ENCODE measurements around the gene OSBPL3.
A peak's percentile ranks its signal among the peaks of the same experiment; 100 is the strongest.

Gene OSBPL3

DNA sequence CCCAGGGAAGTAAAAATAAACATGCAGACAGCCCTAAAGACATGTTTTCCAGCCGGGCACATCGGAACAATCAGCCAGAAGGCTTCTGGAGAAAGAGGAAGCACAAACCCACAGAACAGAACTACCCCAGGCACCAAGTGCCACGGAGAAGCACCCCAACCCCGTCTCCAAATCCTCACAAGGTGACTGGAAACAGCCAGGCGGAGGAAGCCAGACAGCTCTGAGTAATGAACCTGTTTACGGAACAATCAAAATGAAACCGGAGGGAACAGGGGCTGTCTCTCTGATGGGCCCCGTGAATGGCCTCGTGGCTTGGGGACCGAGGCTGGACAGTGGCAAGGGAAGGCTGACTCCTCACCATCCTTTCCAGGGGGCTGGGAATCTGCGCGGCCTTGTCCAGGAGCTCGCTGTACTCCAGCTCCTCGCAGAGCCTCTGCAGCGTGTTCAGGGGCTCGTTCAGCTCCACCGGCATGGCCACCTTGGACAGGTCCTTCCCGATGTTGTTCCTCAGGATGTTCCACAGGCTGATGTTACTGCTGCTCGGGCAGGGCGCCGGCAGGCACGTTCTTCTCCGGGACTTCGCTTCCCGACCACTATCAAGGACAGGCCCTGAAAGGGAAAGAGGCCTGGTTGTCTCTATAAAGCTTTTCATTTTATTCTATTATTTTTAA is 145.7 kb downstream of the OSBPL3 start:
- POLR2A ChIA-PET (ENCODE audit: low non-redundant PET): interaction anchor here (0.6 kb wide), 1 partner anchor 12 kb away, joined by 3 read pairs; no protein-coding TSS in a partner anchor
- TF ChIP-seq, protein P1, sequence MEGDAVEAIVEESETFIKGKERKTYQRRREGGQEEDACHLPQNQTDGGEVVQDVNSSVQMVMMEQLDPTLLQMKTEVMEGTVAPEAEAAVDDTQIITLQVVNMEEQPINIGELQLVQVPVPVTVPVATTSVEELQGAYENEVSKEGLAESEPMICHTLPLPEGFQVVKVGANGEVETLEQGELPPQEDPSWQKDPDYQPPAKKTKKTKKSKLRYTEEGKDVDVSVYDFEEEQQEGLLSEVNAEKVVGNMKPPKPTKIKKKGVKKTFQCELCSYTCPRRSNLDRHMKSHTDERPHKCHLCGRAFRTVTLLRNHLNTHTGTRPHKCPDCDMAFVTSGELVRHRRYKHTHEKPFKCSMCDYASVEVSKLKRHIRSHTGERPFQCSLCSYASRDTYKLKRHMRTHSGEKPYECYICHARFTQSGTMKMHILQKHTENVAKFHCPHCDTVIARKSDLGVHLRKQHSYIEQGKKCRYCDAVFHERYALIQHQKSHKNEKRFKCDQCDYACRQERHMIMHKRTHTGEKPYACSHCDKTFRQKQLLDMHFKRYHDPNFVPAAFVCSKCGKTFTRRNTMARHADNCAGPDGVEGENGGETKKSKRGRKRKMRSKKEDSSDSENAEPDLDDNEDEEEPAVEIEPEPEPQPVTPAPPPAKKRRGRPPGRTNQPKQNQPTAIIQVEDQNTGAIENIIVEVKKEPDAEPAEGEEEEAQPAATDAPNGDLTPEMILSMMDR (conservative IDR thresholded peaks at IDR 0.05; ENCODE audit: low read depth): no peak
- CTCF ChIA-PET: interaction anchor here (1.3 kb wide), 1 partner anchor 145 kb away, joined by 4 read pairs; no protein-coding TSS in a partner anchor
- H3K27ac ChIP-seq: peak overlapping the region; percentile 47
- DNase-seq (ENCODE audit: low spot score): no peak

- ChIA-PET POLR2A (ENCODE audit: low non-redundant PET) (no interaction called here), CTCF (interaction anchor here (1.3 kb wide), 1 partner anchor 146 kb away, joined by 4 read pairs; no protein-coding TSS in a partner anchor)
- peak overlapping the region; percentile 30; the same call in 1 of the 2 replicates for H3K27ac ChIP-seq
- TF ChIP-seq, protein P1 (conservative IDR thresholded peaks at IDR 0.05; ENCODE audit: low read depth): no peak
- no peak for DNase-seq (ENCODE audit: low spot score)
Measured at GRCh38 chr7:24833549-24833948, 146.4 kb downstream of the OSBPL3 start.

GRCh38 chr7:24831240-24831639 is 148.7 kb downstream of the OSBPL3 start:
- TF ChIP-seq, protein P1 (conservative IDR thresholded peaks at IDR 0.05; ENCODE audit: low read depth): no peak
- DNase-seq (ENCODE audit: low spot score): no peak
- H3K27ac ChIP-seq: no peak overlapping the region
- POLR2A ChIA-PET (ENCODE audit: low non-redundant PET): no interaction called here
- CTCF ChIA-PET: interaction anchor here (1.1 kb wide), 1 partner anchor 263 kb away, joined by 4 read pairs; no protein-coding TSS in a partner anchor

DNA sequence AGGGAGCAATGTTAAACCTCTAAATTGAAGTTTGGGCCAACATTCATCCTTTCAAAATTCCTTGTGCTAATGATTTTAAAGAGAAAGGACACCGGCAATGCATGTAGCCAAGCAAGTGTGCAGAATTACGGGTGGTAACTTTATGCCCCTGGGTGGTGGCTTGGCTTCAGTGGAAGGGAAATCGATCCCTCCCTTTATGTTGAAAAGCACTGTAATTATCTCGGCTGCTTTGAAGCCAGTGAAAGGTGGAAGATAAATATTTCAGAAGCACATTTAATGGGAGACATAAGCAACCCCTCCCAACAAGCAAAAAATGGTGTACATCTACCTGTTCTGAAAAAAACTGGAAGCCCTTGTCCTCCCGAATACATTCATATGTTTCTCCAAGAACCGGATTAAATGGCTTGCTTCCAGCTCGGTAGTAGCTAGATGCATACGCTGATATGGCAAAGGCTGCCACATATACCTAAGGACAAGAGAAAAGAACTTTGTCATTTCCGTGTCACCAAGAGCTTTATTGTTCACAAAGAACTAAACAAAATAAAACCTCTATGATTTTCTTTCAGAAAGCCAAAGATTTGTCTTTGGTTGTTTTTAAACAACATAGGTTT is 149.4 kb downstream of the OSBPL3 start:
- no peak for DNase-seq (ENCODE audit: low spot score)
- no peak overlapping the region for H3K27ac ChIP-seq
- ChIA-PET POLR2A (ENCODE audit: low non-redundant PET) (interaction anchor here (1.0 kb wide), 1 partner anchor 150 kb away, joined by 4 read pairs; no protein-coding TSS in a partner anchor), CTCF (interaction anchor here (0.9 kb wide), 1 partner anchor 19 kb away, joined by 3 read pairs; no protein-coding TSS in a partner anchor)
- TF ChIP-seq, protein P1 (conservative IDR thresholded peaks at IDR 0.05; ENCODE audit: low read depth): no peak

DNA sequence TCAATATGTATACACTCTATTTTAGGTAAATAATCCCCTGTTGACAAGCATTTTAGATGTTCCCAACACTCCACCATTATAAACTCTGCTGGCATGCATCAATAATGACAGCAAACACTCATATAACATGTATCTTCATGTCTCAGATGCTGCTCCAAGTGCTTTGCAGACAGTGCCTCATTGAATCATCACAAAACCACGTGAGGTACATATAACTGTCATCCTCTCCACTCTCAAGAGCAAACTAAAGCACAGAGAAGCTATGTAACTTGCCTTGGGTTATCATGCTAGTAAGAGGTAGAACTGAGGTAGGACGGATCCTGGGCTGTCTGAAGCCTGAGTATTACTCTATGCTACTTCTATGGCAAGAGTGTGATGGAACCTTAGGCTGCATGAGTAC is 150.2 kb downstream of the OSBPL3 start:
- TF ChIP-seq, protein P1 (conservative IDR thresholded peaks at IDR 0.05; ENCODE audit: low read depth): no peak
- ChIA-PET CTCF (interaction anchor here (0.7 to 0.9 kb wide), 2 partner anchors 18 to 118 kb away, joined by 3 to 4 read pairs; no protein-coding TSS in a partner anchor), POLR2A (ENCODE audit: low non-redundant PET) (interaction anchor here (1.0 kb wide), 1 partner anchor 151 kb away, joined by 4 read pairs; no protein-coding TSS in a partner anchor)
- peak; percentile 65 for DNase-seq (ENCODE audit: low spot score)
- peak overlapping the region; percentile 54 for H3K27ac ChIP-seq

DNA sequence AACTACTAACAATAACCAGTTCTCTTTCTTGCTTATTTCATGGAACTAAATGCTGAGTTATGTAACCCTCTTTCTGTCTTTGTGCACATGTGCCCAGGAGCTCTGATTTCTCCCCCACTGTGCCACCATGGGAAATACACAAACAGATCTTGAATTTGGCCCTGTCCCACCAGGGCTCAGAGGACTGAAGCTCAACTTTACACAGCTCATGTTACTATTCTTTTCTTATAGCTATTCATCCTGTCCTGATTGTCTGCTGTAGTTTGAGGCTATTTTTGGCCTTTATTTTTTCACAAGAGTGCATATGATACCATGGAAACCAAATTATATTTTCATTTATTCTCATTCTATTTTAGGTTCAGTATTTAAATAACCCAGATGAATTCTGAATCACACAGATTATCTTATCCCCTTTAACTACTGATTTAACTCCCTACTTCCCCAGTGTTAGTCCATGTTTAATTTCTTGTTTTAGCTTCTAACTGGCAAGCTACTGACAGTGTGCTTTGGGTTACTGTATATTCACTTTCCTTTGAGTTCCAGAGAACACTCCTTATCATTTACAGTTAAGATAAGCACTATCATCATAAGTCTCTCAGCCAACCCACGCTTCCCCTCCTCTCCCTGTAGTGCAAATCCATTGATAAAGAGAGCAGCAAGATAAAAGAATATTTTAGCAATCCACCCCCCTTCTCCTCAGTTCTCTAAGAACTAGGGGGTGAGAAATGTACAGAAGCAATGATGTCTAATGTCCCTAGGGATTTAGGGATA is 150.9 kb downstream of the OSBPL3 start:
- TF ChIP-seq, protein P1 (conservative IDR thresholded peaks at IDR 0.05; ENCODE audit: low read depth): no peak
- CTCF ChIA-PET: interaction anchor here (0.6 to 1.1 kb wide), 4 partner anchors 17 to 151 kb away, joined by 3 to 5 read pairs (median 4); partner anchors contain the start of gene OSBPL3
- POLR2A ChIA-PET (ENCODE audit: low non-redundant PET): interaction anchor here (1.0 kb wide), 1 partner anchor 152 kb away, joined by 4 read pairs; no protein-coding TSS in a partner anchor
- H3K27ac ChIP-seq: no peak overlapping the region
- no peak for DNase-seq (ENCODE audit: low spot score)

All from RWPE1 (cell line).